GM06990 (cell line): ENCODE data around the gene PTGES2.

Experiments
- DNase-seq: peaks from one replicate; pipeline ENCODE4 v3.0.0-alpha.2; 2011; ENCODE audit not compliant: insufficient read length; ENCODE audit errors: extremely low read depth
- H3K27me3 ChIP-seq: replicated peaks from 2 replicates; pipeline ENCODE4 v1.6.0; 2011; ENCODE audit warnings: low read length; ENCODE audit not compliant: control insufficient read depth, insufficient read depth
- H3K36me3 ChIP-seq: 2 replicates; pipeline ENCODE4 v1.5.1; 2011; ENCODE audit warnings: low read length; ENCODE audit not compliant: control insufficient read depth, insufficient read depth
- H3K4me3 ChIP-seq: replicated peaks from 2 replicates; pipeline ENCODE4 v1.5.1; 2011; ENCODE audit warnings: low read depth, mild to moderate bottlenecking, control low read depth, low read length
- CTCF ChIP-seq: IDR thresholded peaks from 2 replicates; pipeline ENCODE4 v1.5.1; 2011; ENCODE audit warnings: low read length, control low read depth, mild to moderate bottlenecking, inconsistent platforms; ENCODE audit not compliant: insufficient read depth, poor library complexity, severe bottlenecking

PTGES2 gene

GRCh38 chr9:128168731-128169308 lies 41.3 kb upstream of the PTGES2 start:
- Histone ChIP-seq H3K4me3 (no peak overlapping the region), H3K36me3 (peaks cover 27% of the 10 kb centered on the region), H3K27me3 (no peaks in the 10 kb centered on the region)
- TF ChIP-seq CTCF, result no peak
- no peak for DNase-seq

- Histone ChIP-seq H3K27me3 (no peaks in the 10 kb centered on the region), H3K36me3 (peaks cover 30% of the 10 kb centered on the region), H3K4me3 (no peak overlapping the region)
- no peak for DNase-seq
- TF ChIP-seq CTCF, result no peak
Observed at GRCh38 chr9:128167209-128167608, 39.7 kb upstream of the PTGES2 start.

GRCh38 chr9:128166169-128166568 lies 38.6 kb upstream of the PTGES2 start:
- H3K4me3 ChIP-seq, result no peak overlapping the region
- no peak for TF ChIP-seq CTCF
- peaks cover 32% of the 10 kb centered on the region for H3K36me3 ChIP-seq
- no peak for DNase-seq
- H3K27me3 ChIP-seq, result no peaks in the 10 kb centered on the region

- H3K27me3 ChIP-seq, result no peaks in the 10 kb centered on the region
- TF ChIP-seq CTCF, result no peak
- H3K36me3 ChIP-seq, result peaks cover 28% of the 10 kb centered on the region
- DNase-seq, result no peak
- no peak overlapping the region for H3K4me3 ChIP-seq
Observed at GRCh38 chr9:128164307-128164885, 36.9 kb upstream of the PTGES2 start.

DNA sequence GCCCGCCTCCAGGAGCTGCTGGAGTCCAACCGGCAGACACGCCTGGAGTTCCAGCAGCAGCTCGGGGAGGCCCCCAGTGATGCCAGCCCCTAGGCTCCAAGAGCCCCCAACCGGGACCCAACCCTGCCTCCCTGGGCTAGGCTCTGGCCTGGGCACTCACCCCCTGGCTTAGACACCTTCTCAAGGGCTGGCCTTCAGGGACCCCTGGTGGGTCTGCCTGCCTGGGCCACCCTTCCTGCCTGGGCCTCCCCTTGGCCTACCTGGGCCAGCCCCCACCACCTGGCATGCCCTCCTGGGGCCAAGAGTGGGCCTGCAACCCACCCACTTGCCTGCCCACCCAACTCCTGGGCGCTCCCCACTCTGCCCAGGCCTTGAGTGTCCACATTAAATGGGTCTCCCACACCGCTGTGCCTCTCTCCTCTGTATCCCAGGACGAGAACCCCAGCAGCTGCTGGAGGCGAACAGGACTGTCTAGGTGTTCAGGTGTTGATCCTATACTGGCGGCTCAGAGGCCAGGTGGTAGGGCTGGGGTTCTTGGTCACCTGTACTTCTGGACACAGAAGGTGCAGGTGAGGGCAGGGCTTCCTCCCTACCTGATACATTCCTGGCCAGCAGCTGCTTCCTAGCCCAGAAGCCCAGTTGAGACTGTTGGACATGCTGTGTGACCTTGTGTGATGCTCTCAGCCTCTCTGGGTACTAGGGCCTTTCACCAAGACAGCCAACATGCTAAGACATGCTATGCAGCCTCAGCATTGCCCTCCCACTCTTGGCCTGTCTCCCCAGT lies 36.2 kb upstream of the PTGES2 start:
- Histone ChIP-seq H3K4me3 (no peak overlapping the region), H3K36me3 (peaks cover 23% of the 10 kb centered on the region), H3K27me3 (no peaks in the 10 kb centered on the region)
- TF ChIP-seq CTCF, result no peak
- DNase-seq, result no peak
